Panc1 (cell line): ENCODE measurements around the gene CDCA8.

Experiments
- CTCF ChIP-seq: fragments of 450-650 bp; IDR thresholded peaks from 2 replicates; pipeline ENCODE4 v1.5.1; 2017; ENCODE audit warnings: mild to moderate bottlenecking
- POLR2AphosphoS5 ChIP-seq: IDR thresholded peaks from 2 replicates; pipeline ENCODE4 v1.6.1; 2012; ENCODE audit warnings: mild to moderate bottlenecking, low read depth, low read length, moderate library complexity
- REST ChIP-seq, 2 experiments: IDR thresholded peaks; 2 replicates each; pipeline ENCODE4 v1.6.1; 2011 to 2012; ENCODE audit warnings: low read depth in 2 of 2, control low read depth in 1 of 2, low read length in 1 of 2, mild to moderate bottlenecking in 1 of 2, moderate library complexity in 1 of 2; ENCODE audit not compliant: insufficient read depth in 1 of 2
- SIN3A ChIP-seq: IDR thresholded peaks from 2 replicates; pipeline ENCODE4 v1.6.1; 2012; ENCODE audit warnings: low read depth, mild to moderate bottlenecking, low read length, moderate library complexity, borderline replicate concordance; ENCODE audit not compliant: insufficient read depth
- TCF7L2 ChIP-seq: IDR thresholded peaks from 2 replicates; pipeline ENCODE4 v1.6.1; 2011; ENCODE audit warnings: mild to moderate bottlenecking, low read depth, low read length, inconsistent platforms

- TF ChIP-seq CTCF (no peak), REST (IDR thresholded peaks at IDR 0.05; ENCODE audit: insufficient read depth in 1 of 2, low read depth in 2 of 2, low read length in 1 of 2) (no peak), SIN3A (no peak), POLR2AphosphoS5 (no peak), TCF7L2 (no peak)
These were observed 45.0 kb upstream of the CDCA8 start for GRCh38 chr1:37647281-37647680.
